Measurements from ENCODE around the gene TNS3. TPM values are rescaled to one million over a fixed set of nuclear protein-coding genes. Genes with fewer than 3 reads are reported as not detected.

Gene TNS3
- total and polyA plus RNA-seq, 2 of the 13 experiments (the other 11 are each of a cell fraction or from before 2014, with no cell fraction given): 52.9 to 55.7 TPM

- TF ChIP-seq ZNF761 (CRISPR knock-in tag; conservative IDR thresholded peaks at IDR 0.05) (no peak), NR2F2 (IDR thresholded peaks at IDR 0.05; ENCODE audit: borderline replicate concordance, low read depth) (no peak), TFDP1 (CRISPR knock-in tag; IDR thresholded peaks at IDR 0.05; ENCODE audit: borderline replicate concordance) (peak; percentile 45; the same call in 1 of the 2 replicates), WIZ (CRISPR knock-in tag; IDR thresholded peaks at IDR 0.05) (peak; percentile 50; the same call in 1 of the 2 replicates), CENPX (CRISPR knock-in tag; IDR thresholded peaks at IDR 0.05) (no peak), ZBTB2 (CRISPR knock-in tag; IDR thresholded peaks at IDR 0.05; ENCODE audit: low read depth) (no peak), FOXM1 (CRISPR knock-in tag; IDR thresholded peaks at IDR 0.05) (no peak), ZNF17 (CRISPR knock-in tag; IDR thresholded peaks at IDR 0.05) (no peak), ZC3H4 (CRISPR knock-in tag; IDR thresholded peaks at IDR 0.05; ENCODE audit: borderline replicate concordance) (no peak), ZNF782 (CRISPR knock-in tag; IDR thresholded peaks at IDR 0.05; ENCODE audit: borderline replicate concordance) (no peak), E2F1 (CRISPR knock-in tag; IDR thresholded peaks at IDR 0.05) (peak; percentile 25; the same call in 1 of the 2 replicates), ZNF878 (CRISPR knock-in tag; IDR thresholded peaks at IDR 0.05) (no peak), ZNF382 (CRISPR knock-in tag; IDR thresholded peaks at IDR 0.05; ENCODE audit: borderline replicate concordance) (no peak), PAF1 (CRISPR knock-in tag; IDR thresholded peaks at IDR 0.05) (no peak), ZFX (CRISPR knock-in tag; IDR thresholded peaks at IDR 0.05; ENCODE audit: low read depth) (peak; percentile 92)
- TF ChIP-seq, protein P1, sequence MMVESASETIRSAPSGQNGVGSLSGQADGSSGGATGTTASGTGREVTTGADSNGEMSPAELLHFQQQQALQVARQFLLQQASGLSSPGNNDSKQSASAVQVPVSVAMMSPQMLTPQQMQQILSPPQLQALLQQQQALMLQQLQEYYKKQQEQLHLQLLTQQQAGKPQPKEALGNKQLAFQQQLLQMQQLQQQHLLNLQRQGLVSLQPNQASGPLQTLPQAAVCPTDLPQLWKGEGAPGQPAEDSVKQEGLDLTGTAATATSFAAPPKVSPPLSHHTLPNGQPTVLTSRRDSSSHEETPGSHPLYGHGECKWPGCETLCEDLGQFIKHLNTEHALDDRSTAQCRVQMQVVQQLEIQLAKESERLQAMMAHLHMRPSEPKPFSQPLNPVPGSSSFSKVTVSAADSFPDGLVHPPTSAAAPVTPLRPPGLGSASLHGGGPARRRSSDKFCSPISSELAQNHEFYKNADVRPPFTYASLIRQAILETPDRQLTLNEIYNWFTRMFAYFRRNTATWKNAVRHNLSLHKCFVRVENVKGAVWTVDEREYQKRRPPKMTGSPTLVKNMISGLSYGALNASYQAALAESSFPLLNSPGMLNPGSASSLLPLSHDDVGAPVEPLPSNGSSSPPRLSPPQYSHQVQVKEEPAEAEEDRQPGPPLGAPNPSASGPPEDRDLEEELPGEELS (CRISPR knock-in tag; IDR thresholded peaks at IDR 0.05): peak; percentile 82
- TF ChIP-seq, protein P2, sequence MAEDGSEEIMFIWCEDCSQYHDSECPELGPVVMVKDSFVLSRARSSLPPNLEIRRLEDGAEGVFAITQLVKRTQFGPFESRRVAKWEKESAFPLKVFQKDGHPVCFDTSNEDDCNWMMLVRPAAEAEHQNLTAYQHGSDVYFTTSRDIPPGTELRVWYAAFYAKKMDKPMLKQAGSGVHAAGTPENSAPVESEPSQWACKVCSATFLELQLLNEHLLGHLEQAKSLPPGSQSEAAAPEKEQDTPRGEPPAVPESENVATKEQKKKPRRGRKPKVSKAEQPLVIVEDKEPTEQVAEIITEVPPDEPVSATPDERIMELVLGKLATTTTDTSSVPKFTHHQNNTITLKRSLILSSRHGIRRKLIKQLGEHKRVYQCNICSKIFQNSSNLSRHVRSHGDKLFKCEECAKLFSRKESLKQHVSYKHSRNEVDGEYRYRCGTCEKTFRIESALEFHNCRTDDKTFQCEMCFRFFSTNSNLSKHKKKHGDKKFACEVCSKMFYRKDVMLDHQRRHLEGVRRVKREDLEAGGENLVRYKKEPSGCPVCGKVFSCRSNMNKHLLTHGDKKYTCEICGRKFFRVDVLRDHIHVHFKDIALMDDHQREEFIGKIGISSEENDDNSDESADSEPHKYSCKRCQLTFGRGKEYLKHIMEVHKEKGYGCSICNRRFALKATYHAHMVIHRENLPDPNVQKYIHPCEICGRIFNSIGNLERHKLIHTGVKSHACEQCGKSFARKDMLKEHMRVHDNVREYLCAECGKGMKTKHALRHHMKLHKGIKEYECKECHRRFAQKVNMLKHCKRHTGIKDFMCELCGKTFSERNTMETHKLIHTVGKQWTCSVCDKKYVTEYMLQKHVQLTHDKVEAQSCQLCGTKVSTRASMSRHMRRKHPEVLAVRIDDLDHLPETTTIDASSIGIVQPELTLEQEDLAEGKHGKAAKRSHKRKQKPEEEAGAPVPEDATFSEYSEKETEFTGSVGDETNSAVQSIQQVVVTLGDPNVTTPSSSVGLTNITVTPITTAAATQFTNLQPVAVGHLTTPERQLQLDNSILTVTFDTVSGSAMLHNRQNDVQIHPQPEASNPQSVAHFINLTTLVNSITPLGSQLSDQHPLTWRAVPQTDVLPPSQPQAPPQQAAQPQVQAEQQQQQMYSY (CRISPR knock-in tag; IDR thresholded peaks at IDR 0.05): peak; percentile 92
- TF ChIP-seq, protein P3, sequence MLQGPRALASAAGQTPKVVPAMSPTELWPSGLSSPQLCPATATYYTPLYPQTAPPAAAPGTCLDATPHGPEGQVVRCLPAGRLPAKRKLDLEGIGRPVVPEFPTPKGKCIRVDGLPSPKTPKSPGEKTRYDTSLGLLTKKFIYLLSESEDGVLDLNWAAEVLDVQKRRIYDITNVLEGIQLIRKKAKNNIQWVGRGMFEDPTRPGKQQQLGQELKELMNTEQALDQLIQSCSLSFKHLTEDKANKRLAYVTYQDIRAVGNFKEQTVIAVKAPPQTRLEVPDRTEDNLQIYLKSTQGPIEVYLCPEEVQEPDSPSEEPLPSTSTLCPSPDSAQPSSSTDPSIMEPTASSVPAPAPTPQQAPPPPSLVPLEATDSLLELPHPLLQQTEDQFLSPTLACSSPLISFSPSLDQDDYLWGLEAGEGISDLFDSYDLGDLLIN (CRISPR knock-in tag; IDR thresholded peaks at IDR 0.05; ENCODE audit: borderline replicate concordance): 0 out of 2 replicates have a peak, but pooled peaks have one; percentile 30
Observed at GRCh38 chr7:47622946-47623640, 41.2 kb upstream of the TNS3 start (continued).

All from HepG2 (cell line).